ENCODE data around the gene EFNA2.
A peak's percentile ranks its signal among the peaks of the same experiment; 100 is the strongest.
"Not testable (repeated sequence)": the region's sequence is repeated elsewhere in the genome, so short reads cannot be mapped to it uniquely, and the experiment has no call there.

Gene EFNA2

GRCh38 chr19:1315470-1316166, 29.9 kb downstream of the EFNA2 start:
- DNase-seq (ENCODE audit: extremely low spot score): peak; percentile 83
- TF ChIP-seq, protein P1, sequence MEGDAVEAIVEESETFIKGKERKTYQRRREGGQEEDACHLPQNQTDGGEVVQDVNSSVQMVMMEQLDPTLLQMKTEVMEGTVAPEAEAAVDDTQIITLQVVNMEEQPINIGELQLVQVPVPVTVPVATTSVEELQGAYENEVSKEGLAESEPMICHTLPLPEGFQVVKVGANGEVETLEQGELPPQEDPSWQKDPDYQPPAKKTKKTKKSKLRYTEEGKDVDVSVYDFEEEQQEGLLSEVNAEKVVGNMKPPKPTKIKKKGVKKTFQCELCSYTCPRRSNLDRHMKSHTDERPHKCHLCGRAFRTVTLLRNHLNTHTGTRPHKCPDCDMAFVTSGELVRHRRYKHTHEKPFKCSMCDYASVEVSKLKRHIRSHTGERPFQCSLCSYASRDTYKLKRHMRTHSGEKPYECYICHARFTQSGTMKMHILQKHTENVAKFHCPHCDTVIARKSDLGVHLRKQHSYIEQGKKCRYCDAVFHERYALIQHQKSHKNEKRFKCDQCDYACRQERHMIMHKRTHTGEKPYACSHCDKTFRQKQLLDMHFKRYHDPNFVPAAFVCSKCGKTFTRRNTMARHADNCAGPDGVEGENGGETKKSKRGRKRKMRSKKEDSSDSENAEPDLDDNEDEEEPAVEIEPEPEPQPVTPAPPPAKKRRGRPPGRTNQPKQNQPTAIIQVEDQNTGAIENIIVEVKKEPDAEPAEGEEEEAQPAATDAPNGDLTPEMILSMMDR (IDR thresholded peaks at IDR 0.05; ENCODE audit: control extremely low read depth, extremely low read depth, low read depth, missing control alignments): peak; percentile 75
- ChIA-PET POLR2A (no interaction called here), CTCF (interaction anchor here (0.7 to 7.6 kb wide), 9 partner anchors 12 to 98 kb away, joined by 3 to 47 read pairs (median 4); partner anchors contain the start of gene CIRBP)

DNA sequence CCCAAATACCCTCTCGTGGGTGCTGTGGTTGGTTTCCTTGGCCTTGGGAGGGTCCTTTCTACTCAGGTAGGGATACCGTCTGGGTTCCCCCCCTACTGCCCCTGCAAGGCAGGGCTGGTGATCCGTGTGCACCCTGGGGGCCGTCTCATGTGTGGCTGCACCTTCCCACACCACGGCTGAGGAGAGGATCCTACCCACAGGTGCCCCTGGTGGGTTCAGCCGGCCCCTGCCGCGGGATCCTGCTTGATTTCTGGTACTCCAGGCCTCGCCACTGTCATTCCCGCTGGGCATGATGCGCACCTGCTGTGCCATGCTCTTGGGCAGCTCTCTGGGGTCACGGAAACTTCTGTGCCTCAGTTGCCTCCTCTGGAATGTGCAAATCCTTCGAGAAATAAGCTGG, 30.8 kb downstream of the EFNA2 start:
- TF ChIP-seq, protein P1 (IDR thresholded peaks at IDR 0.05; ENCODE audit: control extremely low read depth, extremely low read depth, low read depth, missing control alignments): no peak
- no peak for DNase-seq (ENCODE audit: extremely low spot score)
- CTCF ChIA-PET: interaction anchor here (1.1 to 7.6 kb wide), 5 partner anchors 13 to 89 kb away, joined by 3 to 47 read pairs (median 5); no protein-coding TSS in a partner anchor
- POLR2A ChIA-PET: no interaction called here

GRCh38 chr19:1317274-1318003, 31.8 kb downstream of the EFNA2 start:
- TF ChIP-seq, protein P1 (IDR thresholded peaks at IDR 0.05; ENCODE audit: control extremely low read depth, extremely low read depth, low read depth, missing control alignments): no peak
- no peak for DNase-seq (ENCODE audit: extremely low spot score)
- ChIA-PET POLR2A (no interaction called here), CTCF (interaction anchor here (1.0 to 7.6 kb wide), 6 partner anchors 9 to 88 kb away, joined by 3 to 47 read pairs (median 4); no protein-coding TSS in a partner anchor)

DNA sequence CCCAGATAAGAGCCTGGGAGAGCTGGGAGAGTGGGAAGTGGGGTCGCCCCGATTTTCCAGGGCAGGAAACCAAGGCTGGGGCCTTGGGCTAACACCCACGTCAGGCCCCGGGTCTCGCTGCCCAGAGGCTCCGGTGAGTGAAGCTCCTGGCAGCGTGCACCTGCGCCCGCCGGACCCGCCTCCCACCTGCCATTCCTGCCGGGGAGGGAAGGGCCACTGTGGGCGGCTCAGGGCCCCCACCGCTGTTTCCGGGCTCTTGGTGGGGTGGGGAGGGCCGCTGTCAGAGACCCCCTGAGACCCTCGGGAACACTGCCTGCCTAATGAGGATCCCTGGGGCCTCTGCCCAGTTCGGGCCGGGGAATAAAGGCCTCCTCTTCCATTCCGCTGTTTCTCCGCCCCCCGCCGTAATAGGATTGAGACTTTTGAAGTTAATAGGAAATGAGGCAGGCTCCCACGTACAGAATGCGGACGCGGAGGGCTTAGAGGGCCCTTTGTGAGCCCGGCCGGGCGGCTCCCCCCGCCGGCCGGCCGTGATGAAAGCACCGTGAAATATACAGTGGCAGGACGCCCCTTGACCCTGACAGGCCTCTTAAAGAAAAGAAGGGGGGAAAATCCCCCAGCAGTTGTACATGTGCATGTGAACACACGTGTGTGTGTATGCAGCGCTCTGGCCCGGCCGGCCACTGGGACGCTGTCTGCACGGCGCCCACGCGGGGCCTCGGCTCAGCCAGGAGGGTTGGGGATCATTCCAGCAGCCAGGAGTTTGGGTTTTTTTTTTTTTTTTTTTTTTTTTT, 33.2 kb downstream of the EFNA2 start:
- CTCF ChIA-PET: interaction anchor here (7.6 kb wide), 1 partner anchor 53 kb away, joined by 47 read pairs; no protein-coding TSS in a partner anchor
- POLR2A ChIA-PET: no interaction called here
- DNase-seq (ENCODE audit: extremely low spot score): no peak
- TF ChIP-seq, protein P1 (IDR thresholded peaks at IDR 0.05; ENCODE audit: control extremely low read depth, extremely low read depth, low read depth, missing control alignments): no peak

DNA sequence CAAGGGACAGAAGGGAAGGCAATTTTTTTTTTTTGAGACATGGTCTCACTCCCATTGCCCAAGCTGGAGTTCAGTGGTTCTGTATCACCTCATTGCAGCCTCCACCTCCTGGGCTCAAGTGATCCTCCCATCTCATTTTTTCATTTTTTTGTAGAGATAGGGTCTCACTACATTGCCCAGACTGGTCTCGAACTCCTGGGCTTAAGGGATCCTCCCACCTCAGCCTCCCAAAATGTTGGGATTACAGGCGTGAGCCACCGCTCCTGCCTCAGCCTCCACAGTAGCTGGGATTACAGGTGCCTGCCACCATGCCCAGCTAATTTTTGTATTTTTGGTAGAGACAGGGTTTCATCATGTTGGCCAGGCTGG, 34.6 kb downstream of the EFNA2 start:
- CTCF ChIA-PET: interaction anchor here (1.3 to 1.4 kb wide), 2 partner anchors 17 to 41 kb away, joined by 3 to 4 read pairs; no protein-coding TSS in a partner anchor
- POLR2A ChIA-PET: not testable (repeated sequence)

DNA sequence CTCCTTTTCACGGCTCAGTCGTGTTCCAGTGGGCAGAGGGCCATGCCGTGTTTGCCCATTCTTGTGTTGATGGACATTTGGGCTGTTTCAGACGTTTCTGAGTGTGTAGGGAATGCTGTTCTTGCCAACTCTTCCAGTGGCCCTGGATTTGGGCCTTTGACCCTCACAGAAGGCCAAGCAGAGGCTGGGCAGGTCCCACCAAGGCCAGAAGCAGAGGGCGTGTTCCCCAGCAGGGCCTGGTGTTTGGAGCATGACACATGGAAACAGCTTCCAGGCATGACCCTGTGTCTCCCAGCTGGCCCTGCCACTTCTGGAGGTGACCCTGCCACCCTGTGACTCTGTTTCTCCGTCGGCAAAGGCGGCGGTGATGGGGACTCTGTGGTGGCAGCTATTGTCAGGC, 35.9 kb downstream of the EFNA2 start:
- ChIA-PET POLR2A (no interaction called here), CTCF (interaction anchor here (1.3 kb wide), 1 partner anchor 42 kb away, joined by 3 read pairs; no protein-coding TSS in a partner anchor)
- TF ChIP-seq, protein P1 (IDR thresholded peaks at IDR 0.05; ENCODE audit: control extremely low read depth, extremely low read depth, low read depth, missing control alignments): no peak
- no peak for DNase-seq (ENCODE audit: extremely low spot score)

More for the DNA sequence above, 34.6 kb downstream of the EFNA2 start:
- not testable (repeated sequence) for DNase-seq (ENCODE audit: extremely low spot score)

Measured in GM10248 (cell line).